Measurements from ENCODE around the gene FOXA3. TPM values are rescaled to one million over a fixed set of nuclear protein-coding genes. Genes with fewer than 3 reads are reported as not detected.

Gene FOXA3
- total RNA-seq = under 1 TPM; 0.23 to 0.46 (median 0.26) TPM

DNA sequence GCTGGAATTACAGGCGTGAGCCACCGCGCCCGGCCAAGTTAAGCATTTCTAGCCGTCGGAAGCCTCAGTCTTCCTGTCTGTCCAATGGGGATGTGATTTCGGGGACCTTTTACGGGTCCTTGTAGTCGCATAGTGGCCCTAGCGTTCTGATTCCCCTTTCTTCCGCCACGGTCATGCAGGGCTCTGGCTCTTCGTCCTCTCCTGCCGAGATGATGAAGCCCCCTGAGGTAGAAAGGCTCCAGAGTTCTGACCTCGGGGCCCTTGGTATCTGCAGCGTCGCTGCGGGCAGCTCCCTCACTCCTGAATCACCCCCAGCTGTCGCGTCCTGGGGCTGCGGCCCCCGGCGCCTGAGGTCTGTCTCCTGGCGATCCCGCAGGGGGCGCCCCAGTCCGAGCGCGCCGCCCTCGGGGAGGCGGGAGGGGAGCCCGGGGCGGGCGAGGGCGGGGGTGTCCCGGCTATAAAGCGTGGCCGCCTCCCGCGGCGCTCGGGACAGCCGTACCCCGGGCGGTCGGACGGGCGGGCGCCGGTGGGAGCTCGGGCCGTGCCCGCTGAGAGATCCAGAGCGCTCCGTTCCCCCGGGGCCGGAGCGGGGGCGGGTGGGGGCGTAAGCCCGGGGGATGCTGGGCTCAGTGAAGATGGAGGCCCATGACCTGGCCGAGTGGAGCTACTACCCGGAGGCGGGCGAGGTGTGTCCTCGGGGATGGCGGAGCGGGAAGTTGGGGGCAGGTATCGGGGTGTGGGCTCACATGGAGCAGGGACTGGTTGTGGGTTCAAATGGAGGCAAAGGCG is at the start of gene FOXA3:
Gene FOXA3, plus strand, starts transcription at position 487 of the 789 bp plus-strand sequence. Its CDS starts 131 bp downstream, at position 618.
- Mint-ChIP-seq H3K9me3 (no peaks in the 10 kb centered on the region), H3K4me1 (ENCODE audit: low read depth) (peaks cover 25% of the 10 kb centered on the region), H3K4me3 (peak within 1 kb of the TSS; percentile 93), H3K27me3 (ENCODE audit: low read depth) (peaks cover 17% of the 10 kb centered on the region), H3K36me3 (ENCODE audit: insufficient read depth) (peaks cover 2% of the 10 kb centered on the region)
- DNase-seq (peak; percentile 47), ATAC-seq (peak; percentile 29 to 31)

GRCh38 chr19:45814851-45815480 is 49.2 kb upstream of the FOXA3 start, which contains the start of gene RSPH6A:
Gene RSPH6A (minus strand): TSS chr19:45815308. CDS start chr19:45815176, 132 bp downstream.
- ATAC-seq = no peak
- peaks cover 5% of the 10 kb centered on the region for H3K4me1 Mint-ChIP-seq (ENCODE audit: low read depth)
- no peaks in the 10 kb centered on the region for H3K9me3 Mint-ChIP-seq
- H3K27me3 Mint-ChIP-seq (ENCODE audit: low read depth) = peaks cover 3% of the 10 kb centered on the region
- no peak for DNase-seq
- peaks cover 2% of the 10 kb centered on the region for H3K36me3 Mint-ChIP-seq (ENCODE audit: insufficient read depth)
- H3K4me3 Mint-ChIP-seq = no peak within 1 kb of the TSS

- H3K9me3 Mint-ChIP-seq = no peaks in the 10 kb centered on the region
- peaks cover 3% of the 10 kb centered on the region for H3K27me3 Mint-ChIP-seq (ENCODE audit: low read depth)
- no peak overlapping the region for H3K4me3 Mint-ChIP-seq
- peaks cover 6% of the 10 kb centered on the region for H3K36me3 Mint-ChIP-seq (ENCODE audit: insufficient read depth)
- ATAC-seq (no peak), DNase-seq (no peak)
- H3K4me1 Mint-ChIP-seq (ENCODE audit: low read depth) = peaks cover 5% of the 10 kb centered on the region
Measured at GRCh38 chr19:45815481-45816216, 48.5 kb upstream of the FOXA3 start.

GRCh38 chr19:45816236-45817009 is 47.7 kb upstream of the FOXA3 start:
- Mint-ChIP-seq H3K36me3 (ENCODE audit: insufficient read depth) (peaks cover 6% of the 10 kb centered on the region), H3K4me3 (no peak overlapping the region), H3K9me3 (no peaks in the 10 kb centered on the region), H3K4me1 (ENCODE audit: low read depth) (peaks cover 5% of the 10 kb centered on the region), H3K27me3 (ENCODE audit: low read depth) (peaks cover 3% of the 10 kb centered on the region)
- ATAC-seq (no peak), DNase-seq (no peak)

DNA sequence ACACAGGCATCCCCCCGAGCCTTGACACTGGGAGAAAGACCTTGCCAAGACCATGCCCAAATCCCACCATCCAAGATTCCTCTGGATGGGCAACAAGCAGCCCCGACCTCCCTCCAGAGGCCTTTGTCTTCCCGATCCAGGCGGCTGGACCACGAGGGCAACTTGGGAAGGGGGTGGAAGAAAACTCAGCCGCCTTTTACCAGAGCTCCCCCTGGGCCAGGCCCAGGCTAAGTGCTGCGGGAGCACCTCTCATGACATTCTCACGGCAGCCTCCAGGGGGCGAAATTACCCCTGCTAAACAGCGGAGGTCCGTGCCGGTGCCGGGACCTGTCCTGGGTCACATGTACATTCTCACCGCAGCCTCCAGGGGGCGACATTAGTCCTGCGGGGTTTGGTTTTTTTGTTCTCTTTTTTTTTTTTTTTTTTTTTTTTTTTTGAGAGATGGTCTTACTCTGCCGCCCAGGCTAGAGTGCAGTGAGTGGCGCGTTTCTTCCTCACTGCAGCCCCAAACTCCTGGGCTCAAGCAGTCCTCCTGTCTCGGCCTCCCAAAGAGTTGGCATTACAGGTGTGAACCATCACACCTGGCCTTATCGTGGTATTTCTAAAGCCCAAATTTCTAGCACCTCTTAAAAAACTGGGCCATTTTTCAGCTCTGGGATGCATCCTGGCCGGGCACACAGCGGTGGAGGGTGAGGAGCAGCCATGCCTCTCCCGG is 47.0 kb upstream of the FOXA3 start:
- DNase-seq (peak; percentile 97), ATAC-seq (peak; percentile 95 to 97)
- Mint-ChIP-seq H3K36me3 (ENCODE audit: insufficient read depth) (peaks cover 6% of the 10 kb centered on the region), H3K4me1 (ENCODE audit: low read depth) (peaks cover 5% of the 10 kb centered on the region), H3K4me3 (no peak overlapping the region), H3K9me3 (no peaks in the 10 kb centered on the region), H3K27me3 (ENCODE audit: low read depth) (peaks cover 3% of the 10 kb centered on the region)

DNA sequence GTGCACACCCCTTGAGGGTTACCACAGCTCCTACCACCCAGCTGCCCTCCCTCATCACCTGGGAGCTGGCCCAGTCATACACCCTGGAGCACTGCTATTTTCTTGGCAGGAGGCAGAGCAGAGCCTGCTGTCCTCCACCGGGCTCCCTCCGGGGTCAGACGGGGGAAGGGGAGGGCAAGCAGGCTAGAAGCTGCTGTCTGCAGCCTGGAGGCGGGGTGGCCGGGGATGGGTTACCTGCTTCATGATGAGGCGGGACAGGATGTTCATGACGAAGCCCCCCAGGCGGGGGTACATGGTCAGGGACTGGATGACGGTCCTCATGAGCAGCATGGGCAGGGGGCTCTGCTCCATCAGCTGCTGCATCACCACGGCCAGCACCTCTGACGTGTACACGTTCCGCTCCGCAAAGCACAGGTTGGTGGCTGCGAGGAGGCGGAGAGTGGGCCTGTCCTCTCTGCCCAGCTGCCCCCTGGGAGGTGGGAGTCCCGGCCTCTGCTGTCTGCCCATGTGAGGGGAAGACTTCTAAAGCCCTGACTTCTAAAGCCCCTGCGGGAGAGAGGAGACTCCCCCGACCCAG is 46.3 kb upstream of the FOXA3 start:
- H3K4me3 Mint-ChIP-seq = no peak overlapping the region
- peaks cover 6% of the 10 kb centered on the region for H3K36me3 Mint-ChIP-seq (ENCODE audit: insufficient read depth)
- no peak for DNase-seq
- peaks cover 3% of the 10 kb centered on the region for H3K27me3 Mint-ChIP-seq (ENCODE audit: low read depth)
- no peaks in the 10 kb centered on the region for H3K9me3 Mint-ChIP-seq
- ATAC-seq = no peak
- H3K4me1 Mint-ChIP-seq (ENCODE audit: low read depth) = peaks cover 5% of the 10 kb centered on the region

- H3K9me3 Mint-ChIP-seq = no peaks in the 10 kb centered on the region
- no peak overlapping the region for H3K4me3 Mint-ChIP-seq
- ATAC-seq (no peak), DNase-seq (no peak)
- H3K4me1 Mint-ChIP-seq (ENCODE audit: low read depth) = peaks cover 5% of the 10 kb centered on the region
- no peaks in the 10 kb centered on the region for H3K27me3 Mint-ChIP-seq (ENCODE audit: low read depth)
- H3K36me3 Mint-ChIP-seq (ENCODE audit: insufficient read depth) = peaks cover 14% of the 10 kb centered on the region
Measured at GRCh38 chr19:45819769-45820168, 44.4 kb upstream of the FOXA3 start.

DNA sequence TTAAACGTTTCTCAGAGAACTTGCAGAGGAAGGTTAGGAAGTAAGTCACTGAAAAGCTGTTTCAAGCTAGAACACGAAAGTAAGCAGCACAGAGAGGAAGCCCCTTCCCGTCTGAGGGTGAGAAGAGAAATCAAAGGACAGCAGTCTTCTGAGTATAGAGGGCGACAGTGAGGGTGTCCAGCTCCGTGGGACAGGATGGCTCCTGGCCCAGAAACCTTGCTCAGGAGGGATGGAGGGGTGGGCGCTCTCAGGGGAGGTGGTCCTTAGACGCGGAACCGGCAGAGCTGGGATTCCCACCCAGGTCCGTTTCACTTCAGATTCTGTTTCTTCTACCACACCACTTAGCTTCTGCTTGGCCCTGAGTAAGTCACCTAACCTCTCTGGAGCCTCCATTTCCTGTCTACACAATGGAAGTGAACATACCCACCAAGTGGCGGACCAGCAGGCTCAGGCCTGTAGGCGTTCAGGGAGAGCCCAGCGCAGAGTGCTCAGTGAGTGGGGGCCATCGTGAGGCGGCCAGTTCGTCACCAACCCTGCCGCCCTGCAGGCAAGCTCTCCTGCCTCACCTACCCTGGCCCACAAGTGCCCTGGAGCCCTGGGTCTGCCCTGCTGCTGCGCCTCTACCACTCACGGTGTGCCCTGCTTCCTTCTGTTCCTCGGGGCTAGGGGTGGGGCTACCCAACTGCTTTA is 43.6 kb upstream of the FOXA3 start:
- Mint-ChIP-seq H3K4me3 (no peak overlapping the region), H3K36me3 (ENCODE audit: insufficient read depth) (peaks cover 16% of the 10 kb centered on the region), H3K9me3 (no peaks in the 10 kb centered on the region), H3K4me1 (ENCODE audit: low read depth) (peaks cover 5% of the 10 kb centered on the region), H3K27me3 (ENCODE audit: low read depth) (no peaks in the 10 kb centered on the region)
- no peak for DNase-seq
- ATAC-seq = no peak

GRCh38 chr19:45821103-45821521 is 43.0 kb upstream of the FOXA3 start:
- Mint-ChIP-seq H3K4me1 (ENCODE audit: low read depth) (peaks cover 5% of the 10 kb centered on the region), H3K27me3 (ENCODE audit: low read depth) (no peaks in the 10 kb centered on the region), H3K9me3 (no peaks in the 10 kb centered on the region), H3K36me3 (ENCODE audit: insufficient read depth) (peaks cover 21% of the 10 kb centered on the region), H3K4me3 (no peak overlapping the region)
- ATAC-seq (no peak), DNase-seq (no peak)

- H3K36me3 Mint-ChIP-seq (ENCODE audit: insufficient read depth) = peaks cover 22% of the 10 kb centered on the region
- H3K4me3 Mint-ChIP-seq = no peak overlapping the region
- H3K4me1 Mint-ChIP-seq (ENCODE audit: low read depth) = peaks cover 5% of the 10 kb centered on the region
Measured at GRCh38 chr19:45821570-45821969, 42.6 kb upstream of the FOXA3 start.

GRCh38 chr19:45822716-45823115 is 41.4 kb upstream of the FOXA3 start:
- no peaks in the 10 kb centered on the region for H3K4me1 Mint-ChIP-seq (ENCODE audit: low read depth)

More at GRCh38 chr19:45821570-45821969, 42.6 kb upstream of the FOXA3 start:
- DNase-seq (no peak), ATAC-seq (no peak)
- H3K9me3 Mint-ChIP-seq = no peaks in the 10 kb centered on the region
- H3K27me3 Mint-ChIP-seq (ENCODE audit: low read depth) = no peaks in the 10 kb centered on the region

DNA sequence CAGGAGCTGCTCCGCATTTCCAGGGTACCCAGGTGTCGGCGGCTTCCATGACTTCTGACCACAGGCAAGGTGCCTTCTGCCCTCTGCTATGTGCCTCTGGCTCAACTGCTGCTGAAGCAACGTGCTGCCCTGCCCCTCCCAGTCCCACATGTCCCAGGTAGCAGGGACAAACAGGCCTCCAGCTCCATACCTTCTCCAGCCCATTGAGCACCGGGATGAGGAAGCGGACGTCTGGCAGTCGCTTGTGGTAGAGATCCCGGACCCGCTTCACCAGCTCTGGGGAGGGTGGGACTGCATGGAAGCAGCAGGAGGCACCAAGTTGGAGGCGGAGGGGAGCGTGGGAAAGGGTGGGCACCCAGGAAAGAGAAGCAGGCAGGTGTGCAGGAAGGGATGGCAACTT is 40.9 kb upstream of the FOXA3 start:
- DNase-seq (no peak), ATAC-seq (no peak)
- peaks cover 30% of the 10 kb centered on the region for H3K36me3 Mint-ChIP-seq (ENCODE audit: insufficient read depth)
- no peaks in the 10 kb centered on the region for H3K9me3 Mint-ChIP-seq
- no peaks in the 10 kb centered on the region for H3K27me3 Mint-ChIP-seq (ENCODE audit: low read depth)
- no peaks in the 10 kb centered on the region for H3K4me1 Mint-ChIP-seq (ENCODE audit: low read depth)
- no peak overlapping the region for H3K4me3 Mint-ChIP-seq

More at GRCh38 chr19:45822716-45823115, 41.4 kb upstream of the FOXA3 start:
- Mint-ChIP-seq H3K4me3 (no peak overlapping the region), H3K27me3 (ENCODE audit: low read depth) (no peaks in the 10 kb centered on the region), H3K9me3 (no peaks in the 10 kb centered on the region), H3K36me3 (ENCODE audit: insufficient read depth) (peaks cover 26% of the 10 kb centered on the region)
- DNase-seq (no peak), ATAC-seq (no peak)
